22Rv1 (cell line): ENCODE data around the gene MRO.

Source experiments
- ZFX ChIP-seq: fragments of 450-650 bp; IDR thresholded peaks from 2 replicates; pipeline ENCODE4 v1.6.1; 2017; ENCODE audit warnings: antibody characterized with exemption, borderline replicate concordance
- TF ChIP-seq, protein P1 (sequence below): fragments of 450-650 bp; IDR thresholded peaks from 2 replicates; pipeline ENCODE4 v1.5.1; 2017; ENCODE audit warnings: mild to moderate bottlenecking

DNA sequence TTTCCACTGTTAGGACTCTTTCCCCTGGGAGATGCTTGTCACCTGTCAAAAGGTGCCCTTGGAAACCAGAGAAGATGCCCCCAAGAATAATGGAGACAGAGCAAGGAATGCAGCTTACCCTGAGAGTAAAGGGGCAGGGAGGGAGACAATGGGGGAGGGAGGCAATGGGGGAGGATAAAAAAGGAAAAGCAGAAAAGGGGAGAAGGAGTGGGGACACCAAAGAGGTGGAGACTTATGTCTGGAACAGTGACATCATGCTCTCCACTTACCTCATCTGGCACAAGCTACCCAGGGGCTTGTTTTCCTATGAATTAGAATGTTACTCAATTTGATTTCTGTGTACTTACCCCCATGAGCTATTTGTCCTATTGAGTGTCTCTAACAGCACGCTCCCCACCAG is 67.9 kb downstream of the MRO start:
- TF ChIP-seq, protein P1, sequence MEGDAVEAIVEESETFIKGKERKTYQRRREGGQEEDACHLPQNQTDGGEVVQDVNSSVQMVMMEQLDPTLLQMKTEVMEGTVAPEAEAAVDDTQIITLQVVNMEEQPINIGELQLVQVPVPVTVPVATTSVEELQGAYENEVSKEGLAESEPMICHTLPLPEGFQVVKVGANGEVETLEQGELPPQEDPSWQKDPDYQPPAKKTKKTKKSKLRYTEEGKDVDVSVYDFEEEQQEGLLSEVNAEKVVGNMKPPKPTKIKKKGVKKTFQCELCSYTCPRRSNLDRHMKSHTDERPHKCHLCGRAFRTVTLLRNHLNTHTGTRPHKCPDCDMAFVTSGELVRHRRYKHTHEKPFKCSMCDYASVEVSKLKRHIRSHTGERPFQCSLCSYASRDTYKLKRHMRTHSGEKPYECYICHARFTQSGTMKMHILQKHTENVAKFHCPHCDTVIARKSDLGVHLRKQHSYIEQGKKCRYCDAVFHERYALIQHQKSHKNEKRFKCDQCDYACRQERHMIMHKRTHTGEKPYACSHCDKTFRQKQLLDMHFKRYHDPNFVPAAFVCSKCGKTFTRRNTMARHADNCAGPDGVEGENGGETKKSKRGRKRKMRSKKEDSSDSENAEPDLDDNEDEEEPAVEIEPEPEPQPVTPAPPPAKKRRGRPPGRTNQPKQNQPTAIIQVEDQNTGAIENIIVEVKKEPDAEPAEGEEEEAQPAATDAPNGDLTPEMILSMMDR, result no peak
- TF ChIP-seq ZFX, result no peak
